ENCODE data around the gene TRPC1.
"Not testable (repeated sequence)": the region's sequence is repeated elsewhere in the genome, so short reads cannot be mapped to it uniquely, and the experiment has no call there.

Gene TRPC1

GRCh38 chr3:142714882-142715281 is 9.0 kb upstream of the TRPC1 start:
- not testable (repeated sequence) for H3K36me3 ChIP-seq (ENCODE audit: control insufficient read depth, insufficient read depth, low read length); H3K9me3 ChIP-seq (ENCODE audit: control insufficient read depth, insufficient read depth, low read length); H3K4me1 ChIP-seq (ENCODE audit: control insufficient read depth, insufficient read depth, low read length); H3K27me3 ChIP-seq (ENCODE audit: control insufficient read depth, insufficient read depth, low read length); H3K4me3 ChIP-seq (ENCODE audit: low read depth, low read length); H3K9ac ChIP-seq (ENCODE audit: low read depth, low read length); H3K27ac ChIP-seq (ENCODE audit: low read depth, low read length)

- Histone ChIP-seq H3K36me3 (ENCODE audit: control insufficient read depth, insufficient read depth, low read length) (no peaks in the 10 kb centered on the region; the same call in 1 of the 2 replicates), H3K4me3 (ENCODE audit: low read depth, low read length) (no peak overlapping the region), H3K9me3 (ENCODE audit: control insufficient read depth, insufficient read depth, low read length) (no peaks in the 10 kb centered on the region), H3K9ac (ENCODE audit: low read depth, low read length) (no peak overlapping the region), H3K27me3 (ENCODE audit: control insufficient read depth, insufficient read depth, low read length) (no peaks in the 10 kb centered on the region), H3K27ac (ENCODE audit: low read depth, low read length) (no peak overlapping the region), H3K4me1 (ENCODE audit: control insufficient read depth, insufficient read depth, low read length) (no peaks in the 10 kb centered on the region)
Observed at GRCh38 chr3:142716102-142716501, 7.7 kb upstream of the TRPC1 start.

GRCh38 chr3:142723665-142723967 is 218 bp upstream of the TRPC1 start:
- Histone ChIP-seq H3K27ac (ENCODE audit: low read depth, low read length) (peak overlapping the region; percentile 60), H3K36me3 (ENCODE audit: control insufficient read depth, insufficient read depth, low read length) (0 out of 2 replicates have a peak, but pooled peaks cover under 1% of the 10 kb centered on the region), H3K27me3 (ENCODE audit: control insufficient read depth, insufficient read depth, low read length) (no peaks in the 10 kb centered on the region), H3K9ac (ENCODE audit: low read depth, low read length) (no peak overlapping the region), H3K4me1 (ENCODE audit: control insufficient read depth, insufficient read depth, low read length) (peaks cover 9% of the 10 kb centered on the region; the same call in 1 of the 2 replicates), H3K4me3 (ENCODE audit: low read depth, low read length) (peak overlapping the region; percentile 99), H3K9me3 (ENCODE audit: control insufficient read depth, insufficient read depth, low read length) (no peaks in the 10 kb centered on the region)

GRCh38 chr3:142724682-142725356 is 985 bp downstream of the TRPC1 start:
- H3K4me1 ChIP-seq (ENCODE audit: control insufficient read depth, insufficient read depth, low read length): peaks cover 9% of the 10 kb centered on the region; the same call in 1 of the 2 replicates
- peak overlapping the region; percentile 99 for H3K4me3 ChIP-seq (ENCODE audit: low read depth, low read length)
- H3K9ac ChIP-seq (ENCODE audit: low read depth, low read length): peak overlapping the region; percentile 94
- peaks cover 5% of the 10 kb centered on the region; the same call in 1 of the 2 replicates for H3K36me3 ChIP-seq (ENCODE audit: control insufficient read depth, insufficient read depth, low read length)
- H3K9me3 ChIP-seq (ENCODE audit: control insufficient read depth, insufficient read depth, low read length): no peaks in the 10 kb centered on the region
- H3K27ac ChIP-seq (ENCODE audit: low read depth, low read length): peak overlapping the region; percentile 97
- H3K27me3 ChIP-seq (ENCODE audit: control insufficient read depth, insufficient read depth, low read length): no peaks in the 10 kb centered on the region

GRCh38 chr3:142725357-142725739 is 1.5 kb downstream of the TRPC1 start:
- H3K9ac ChIP-seq (ENCODE audit: low read depth, low read length): peak overlapping the region; percentile 94
- peak overlapping the region; percentile 99 for H3K4me3 ChIP-seq (ENCODE audit: low read depth, low read length)
- peaks cover 9% of the 10 kb centered on the region; the same call in 1 of the 2 replicates for H3K4me1 ChIP-seq (ENCODE audit: control insufficient read depth, insufficient read depth, low read length)
- H3K9me3 ChIP-seq (ENCODE audit: control insufficient read depth, insufficient read depth, low read length): no peaks in the 10 kb centered on the region
- H3K36me3 ChIP-seq (ENCODE audit: control insufficient read depth, insufficient read depth, low read length): peaks cover 5% of the 10 kb centered on the region; the same call in 1 of the 2 replicates
- peak overlapping the region; percentile 97 for H3K27ac ChIP-seq (ENCODE audit: low read depth, low read length)
- no peaks in the 10 kb centered on the region for H3K27me3 ChIP-seq (ENCODE audit: control insufficient read depth, insufficient read depth, low read length)

GRCh38 chr3:142726017-142726416 is 2.2 kb downstream of the TRPC1 start:
- Histone ChIP-seq H3K27ac (ENCODE audit: low read depth, low read length) (no peak overlapping the region), H3K9me3 (ENCODE audit: control insufficient read depth, insufficient read depth, low read length) (no peaks in the 10 kb centered on the region), H3K9ac (ENCODE audit: low read depth, low read length) (no peak overlapping the region), H3K27me3 (ENCODE audit: control insufficient read depth, insufficient read depth, low read length) (no peaks in the 10 kb centered on the region), H3K36me3 (ENCODE audit: control insufficient read depth, insufficient read depth, low read length) (peaks cover 5% of the 10 kb centered on the region; the same call in 1 of the 2 replicates), H3K4me3 (ENCODE audit: low read depth, low read length) (peak overlapping the region; percentile 99; the same call in 1 of the 2 replicates), H3K4me1 (ENCODE audit: control insufficient read depth, insufficient read depth, low read length) (peaks cover 9% of the 10 kb centered on the region; the same call in 1 of the 2 replicates)

GRCh38 chr3:142732066-142732465 is 8.2 kb downstream of the TRPC1 start:
- no peak overlapping the region for H3K4me3 ChIP-seq (ENCODE audit: low read depth, low read length)
- H3K9ac ChIP-seq (ENCODE audit: low read depth, low read length): no peak overlapping the region
- peaks cover 13% of the 10 kb centered on the region; the same call in 1 of the 2 replicates for H3K4me1 ChIP-seq (ENCODE audit: control insufficient read depth, insufficient read depth, low read length)
- H3K27me3 ChIP-seq (ENCODE audit: control insufficient read depth, insufficient read depth, low read length): no peaks in the 10 kb centered on the region
- no peaks in the 10 kb centered on the region for H3K9me3 ChIP-seq (ENCODE audit: control insufficient read depth, insufficient read depth, low read length)
- H3K27ac ChIP-seq (ENCODE audit: low read depth, low read length): peak overlapping the region; percentile 17
- H3K36me3 ChIP-seq (ENCODE audit: control insufficient read depth, insufficient read depth, low read length): peaks cover 5% of the 10 kb centered on the region; the same call in 1 of the 2 replicates

- no peaks in the 10 kb centered on the region for H3K9me3 ChIP-seq (ENCODE audit: control insufficient read depth, insufficient read depth, low read length)
- H3K27ac ChIP-seq (ENCODE audit: low read depth, low read length): no peak overlapping the region
- peaks cover 20% of the 10 kb centered on the region for H3K4me1 ChIP-seq (ENCODE audit: control insufficient read depth, insufficient read depth, low read length)
- H3K4me3 ChIP-seq (ENCODE audit: low read depth, low read length): no peak overlapping the region
- H3K27me3 ChIP-seq (ENCODE audit: control insufficient read depth, insufficient read depth, low read length): no peaks in the 10 kb centered on the region
- H3K36me3 ChIP-seq (ENCODE audit: control insufficient read depth, insufficient read depth, low read length): no peaks in the 10 kb centered on the region
- no peak overlapping the region for H3K9ac ChIP-seq (ENCODE audit: low read depth, low read length)
Observed at GRCh38 chr3:142734834-142735233, 11.0 kb downstream of the TRPC1 start.

- Histone ChIP-seq H3K9ac (ENCODE audit: low read depth, low read length) (no peak overlapping the region), H3K9me3 (ENCODE audit: control insufficient read depth, insufficient read depth, low read length) (no peaks in the 10 kb centered on the region), H3K36me3 (ENCODE audit: control insufficient read depth, insufficient read depth, low read length) (no peaks in the 10 kb centered on the region), H3K4me1 (ENCODE audit: control insufficient read depth, insufficient read depth, low read length) (peaks cover 20% of the 10 kb centered on the region), H3K27ac (ENCODE audit: low read depth, low read length) (no peak overlapping the region), H3K27me3 (ENCODE audit: control insufficient read depth, insufficient read depth, low read length) (no peaks in the 10 kb centered on the region), H3K4me3 (ENCODE audit: low read depth, low read length) (no peak overlapping the region)
Observed at GRCh38 chr3:142735462-142735861, 11.6 kb downstream of the TRPC1 start.

- Histone ChIP-seq H3K36me3 (ENCODE audit: control insufficient read depth, insufficient read depth, low read length) (no peaks in the 10 kb centered on the region), H3K27me3 (ENCODE audit: control insufficient read depth, insufficient read depth, low read length) (no peaks in the 10 kb centered on the region), H3K9ac (ENCODE audit: low read depth, low read length) (no peak overlapping the region), H3K4me1 (ENCODE audit: control insufficient read depth, insufficient read depth, low read length) (peaks cover 7% of the 10 kb centered on the region; the same call in 1 of the 2 replicates), H3K27ac (ENCODE audit: low read depth, low read length) (no peak overlapping the region), H3K4me3 (ENCODE audit: low read depth, low read length) (no peak overlapping the region), H3K9me3 (ENCODE audit: control insufficient read depth, insufficient read depth, low read length) (no peaks in the 10 kb centered on the region)
Observed at GRCh38 chr3:142738396-142738795, 14.6 kb downstream of the TRPC1 start.

- no peaks in the 10 kb centered on the region for H3K9me3 ChIP-seq (ENCODE audit: control insufficient read depth, insufficient read depth, low read length)
- H3K4me3 ChIP-seq (ENCODE audit: low read depth, low read length): no peak overlapping the region
- no peak overlapping the region for H3K9ac ChIP-seq (ENCODE audit: low read depth, low read length)
- no peaks in the 10 kb centered on the region for H3K27me3 ChIP-seq (ENCODE audit: control insufficient read depth, insufficient read depth, low read length)
- H3K27ac ChIP-seq (ENCODE audit: low read depth, low read length): no peak overlapping the region
- H3K36me3 ChIP-seq (ENCODE audit: control insufficient read depth, insufficient read depth, low read length): peaks cover 28% of the 10 kb centered on the region
- no peaks in the 10 kb centered on the region for H3K4me1 ChIP-seq (ENCODE audit: control insufficient read depth, insufficient read depth, low read length)
Observed at GRCh38 chr3:142746646-142747045, 22.8 kb downstream of the TRPC1 start.
